Thymus (tissue), 11 donors: ENCODE data around the gene EIF3K. TPM values are rescaled to one million over a fixed set of nuclear protein-coding genes. Genes with fewer than 3 reads are reported as not detected.
A peak's percentile ranks its signal among the peaks of the same experiment; 100 is the strongest.
"Not testable (repeated sequence)": the region's sequence is repeated elsewhere in the genome, so short reads cannot be mapped to it uniquely, and the experiment has no call there.

Source experiments
- DNase-seq, 9 donors: peaks; one replicate each; pipeline ENCODE4 v3.0.0-alpha.2; 2013; ENCODE audit warnings: low spot score in 9 of 9, low read depth in 6 of 9, missing footprints in 1 of 9
- H3K27ac ChIP-seq, 2 donors: one replicate each; pipeline ENCODE4 v1.5.1; 2013; ENCODE audit warnings: control low read depth in 1 of 2, low read depth in 1 of 2, low read length in 1 of 2, mild to moderate bottlenecking in 1 of 2, moderate library complexity in 1 of 2
- H3K27me3 ChIP-seq, 2 donors: one replicate each; pipeline ENCODE4 v1.5.1; 2013; ENCODE audit warnings: low read length in 1 of 2; ENCODE audit not compliant: control insufficient read depth in 2 of 2, insufficient read depth in 1 of 2
- H3K36me3 ChIP-seq, 2 donors: one replicate each; pipeline ENCODE4 v1.5.1; 2013; ENCODE audit warnings: low read length in 1 of 2, mild to moderate bottlenecking in 1 of 2, moderate library complexity in 1 of 2; ENCODE audit not compliant: control insufficient read depth in 2 of 2, insufficient read depth in 2 of 2
- H3K4me1 ChIP-seq, 2 donors: one replicate each; pipeline ENCODE4 v1.5.1; 2013; ENCODE audit warnings: low read length in 2 of 2; ENCODE audit not compliant: control insufficient read depth in 2 of 2, insufficient read depth in 2 of 2
- H3K4me3 ChIP-seq, 2 donors: one replicate each; pipeline ENCODE4 v1.5.1; 2013; ENCODE audit warnings: low read length in 2 of 2, control low read depth in 1 of 2, mild to moderate bottlenecking in 1 of 2
- H3K9me3 ChIP-seq, 2 donors: one replicate each; pipeline ENCODE4 v1.5.1; 2013; ENCODE audit warnings: low read length in 1 of 2, mild to moderate bottlenecking in 1 of 2; ENCODE audit not compliant: control insufficient read depth in 2 of 2, insufficient read depth in 1 of 2
- WGBS: extraction: QIAGEN DNeasy Blood & Tissue Kit; methylation state at CpG from one replicate; pipeline ENCODE4 v1.1.7; 2013; 5-methylcytosine and 5-hydroxymethylcytosine counted together
- polyA plus RNA-seq: library from polyadenylated mRNA; stranded (reverse); fragments of 200-250 nt; gene quantifications from one replicate; pipeline ENCODE4 v1.2.3, GENCODE V29; 2013
- total RNA-seq: library from RNA; stranded (reverse); fragments of 120-200 nt; gene quantifications from one replicate; pipeline ENCODE4 v1.2.4, GENCODE V29; 2013
- donor health status: healthy.

EIF3K gene
- total and polyA plus RNA-seq, 2 donors, result 268 to 317 TPM

- no peak overlapping the region for H3K27ac ChIP-seq
- H3K9me3 ChIP-seq, result no peaks in the 10 kb centered on the region
- no peak overlapping the region for H3K4me3 ChIP-seq
- DNase-seq, result no peak
- H3K4me1 ChIP-seq, result no peaks in the 10 kb centered on the region
- WGBS, result 91% methylated on average over 4 of the region's 4 CpGs
- H3K36me3 ChIP-seq, result peaks cover 5 to 10% of the 10 kb centered on the region in 2 donors
- H3K27me3 ChIP-seq, result no peaks in the 10 kb centered on the region
Measured at GRCh38 chr19:38583985-38584305, 35.0 kb upstream of the EIF3K start.

GRCh38 chr19:38587562-38587961 lies 31.4 kb upstream of the EIF3K start:
- WGBS, result 96% methylated on average over 2 of the region's 2 CpGs
- DNase-seq, result no peak
- peaks cover 5 to 19% of the 10 kb centered on the region in 2 donors for H3K36me3 ChIP-seq

GRCh38 chr19:38588041-38588440 lies 30.9 kb upstream of the EIF3K start:
- no peaks in the 10 kb centered on the region for H3K27me3 ChIP-seq
- peaks cover 5 to 20% of the 10 kb centered on the region in 2 donors for H3K36me3 ChIP-seq
- WGBS, result 98% methylated on average over 2 of the region's 2 CpGs
- H3K4me3 ChIP-seq, result no peak overlapping the region
- no peaks in the 10 kb centered on the region for H3K9me3 ChIP-seq
- H3K4me1 ChIP-seq, result no peaks in the 10 kb centered on the region
- no peak overlapping the region for H3K27ac ChIP-seq
- no peak for DNase-seq

More at GRCh38 chr19:38587562-38587961, 31.4 kb upstream of the EIF3K start:
- H3K4me1 ChIP-seq, result no peaks in the 10 kb centered on the region
- no peak overlapping the region for H3K27ac ChIP-seq
- H3K9me3 ChIP-seq, result no peaks in the 10 kb centered on the region
- H3K4me3 ChIP-seq, result no peak overlapping the region
- no peaks in the 10 kb centered on the region for H3K27me3 ChIP-seq

- Histone ChIP-seq H3K27ac (no peak overlapping the region), H3K36me3 (peaks cover 10 to 49% of the 10 kb centered on the region in 2 donors), H3K9me3 (peaks cover 0 to 4% of the 10 kb centered on the region in 2 donors), H3K4me3 (no peak overlapping the region), H3K27me3 (no peaks in the 10 kb centered on the region), H3K4me1 (peaks cover 0 to 3% of the 10 kb centered on the region in 2 donors)
- 97% methylated on average over 6 of the region's 6 CpGs for WGBS
- DNase-seq, result no peak
Measured at GRCh38 chr19:38592940-38593339, 26.0 kb upstream of the EIF3K start.

- peaks cover 0 to 3% of the 10 kb centered on the region in 2 donors for H3K4me1 ChIP-seq
- peaks cover 0 to 4% of the 10 kb centered on the region in 2 donors for H3K9me3 ChIP-seq
- no peak overlapping the region for H3K4me3 ChIP-seq
- H3K27ac ChIP-seq, result no peak overlapping the region
- peak in 2 of 9 donors; percentile 10 to 29 for DNase-seq
- H3K36me3 ChIP-seq, result peaks cover 10 to 49% of the 10 kb centered on the region in 2 donors
- no peaks in the 10 kb centered on the region for H3K27me3 ChIP-seq
- 89% methylated on average over 55 of the region's 55 CpGs for WGBS
Measured at GRCh38 chr19:38596057-38596981, 22.7 kb upstream of the EIF3K start.

- Histone ChIP-seq H3K9me3 (peaks cover 0 to 4% of the 10 kb centered on the region in 2 donors), H3K27ac (no peak overlapping the region), H3K4me3 (no peak overlapping the region), H3K27me3 (no peaks in the 10 kb centered on the region), H3K36me3 (peaks cover 10 to 48% of the 10 kb centered on the region in 2 donors), H3K4me1 (peaks cover 0 to 3% of the 10 kb centered on the region in 2 donors)
- DNase-seq, result no peak
- 96% methylated on average over 11 of the region's 11 CpGs for WGBS
Measured at GRCh38 chr19:38597075-38597474, 21.9 kb upstream of the EIF3K start.

- Histone ChIP-seq H3K9me3 (peaks cover 0 to 4% of the 10 kb centered on the region in 2 donors), H3K4me3 (no peak overlapping the region), H3K36me3 (peaks cover 7 to 31% of the 10 kb centered on the region in 2 donors), H3K27ac (no peak overlapping the region), H3K27me3 (no peaks in the 10 kb centered on the region), H3K4me1 (peaks cover 0 to 3% of the 10 kb centered on the region in 2 donors)
- 96% methylated on average over 11 of the region's 11 CpGs for WGBS
- DNase-seq, result no peak
Measured at GRCh38 chr19:38599722-38600121, 19.3 kb upstream of the EIF3K start.

- not testable (repeated sequence) for DNase-seq, H3K4me3 ChIP-seq, H3K27ac ChIP-seq, H3K27me3 ChIP-seq, H3K9me3 ChIP-seq, H3K4me1 ChIP-seq
- WGBS, result 96% methylated on average over 5 of the region's 5 CpGs
- H3K36me3 ChIP-seq, result peaks cover 2 to 32% of the 10 kb centered on the region in 2 donors
Measured at GRCh38 chr19:38602856-38603255, 16.1 kb upstream of the EIF3K start.

GRCh38 chr19:38606131-38606530 lies 12.9 kb upstream of the EIF3K start:
- DNase-seq, result no peak
- Histone ChIP-seq H3K27me3 (no peaks in the 10 kb centered on the region), H3K36me3 (peaks cover 9 to 47% of the 10 kb centered on the region in 2 donors), H3K4me1 (no peaks in the 10 kb centered on the region), H3K9me3 (no peaks in the 10 kb centered on the region), H3K4me3 (no peak overlapping the region), H3K27ac (no peak overlapping the region)
- 96% methylated on average over 6 of the region's 6 CpGs for WGBS
